DMS153 treated with DMSO at 0.1 percent for 48 hours (cell line): ENCODE measurements around the gene DDX25.

Source experiments
- DNase-seq: peaks from one replicate; lab custom pipeline; 2025; ENCODE audit not compliant: unreplicated experiment; lab: John Stamatoyannopoulos, UW

Gene DDX25

DNA sequence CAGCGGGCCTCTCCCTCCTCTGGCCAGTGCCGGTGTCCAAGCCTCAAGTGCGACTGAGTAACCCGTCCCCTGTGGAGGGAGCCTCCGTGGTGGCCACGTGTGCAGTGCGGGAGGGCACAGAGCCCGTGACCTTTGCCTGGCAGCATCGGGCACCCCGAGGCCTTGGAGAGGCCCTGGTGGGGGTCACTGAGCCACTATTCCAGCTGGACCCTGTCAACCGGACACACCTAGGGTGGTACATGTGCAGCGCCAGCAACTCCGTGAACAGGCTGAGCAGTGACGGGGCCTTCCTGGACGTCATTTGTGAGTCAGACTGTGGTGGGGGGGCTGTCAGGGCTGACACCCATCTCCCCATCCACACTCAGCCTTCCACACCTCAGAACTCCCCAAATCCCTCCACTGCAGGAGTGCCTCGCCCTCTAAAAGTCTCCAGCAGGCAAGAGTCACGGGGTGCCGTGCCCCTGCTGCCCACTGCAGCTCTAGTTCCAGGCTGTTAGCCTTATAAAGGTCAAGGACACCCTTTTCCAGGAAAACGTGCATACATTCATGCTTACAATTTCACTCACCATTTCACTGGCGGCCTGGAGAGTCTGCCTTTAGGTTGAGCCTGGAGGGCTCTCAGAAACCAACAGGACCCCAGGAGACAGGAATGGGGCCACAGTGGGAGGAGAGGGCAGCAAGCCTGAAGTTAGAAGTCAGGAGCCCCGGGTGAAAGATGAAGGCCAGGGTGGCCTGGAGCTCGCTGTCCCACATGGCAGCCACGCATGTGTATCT lies 44.2 kb downstream of the DDX25 start:
- no peak for DNase-seq

- no peak for DNase-seq
Observed at GRCh38 chr11:125949271-125950177, 45.2 kb downstream of the DDX25 start.

GRCh38 chr11:125950178-125950490 lies 45.8 kb downstream of the DDX25 start:
- DNase-seq = no peak

- DNase-seq = no peak
Observed at GRCh38 chr11:125950696-125951651, 46.7 kb downstream of the DDX25 start.

GRCh38 chr11:125951731-125952130 lies 47.4 kb downstream of the DDX25 start:
- no peak for DNase-seq

- no peak for DNase-seq
Observed at GRCh38 chr11:125952559-125952958, 48.3 kb downstream of the DDX25 start.

DNA sequence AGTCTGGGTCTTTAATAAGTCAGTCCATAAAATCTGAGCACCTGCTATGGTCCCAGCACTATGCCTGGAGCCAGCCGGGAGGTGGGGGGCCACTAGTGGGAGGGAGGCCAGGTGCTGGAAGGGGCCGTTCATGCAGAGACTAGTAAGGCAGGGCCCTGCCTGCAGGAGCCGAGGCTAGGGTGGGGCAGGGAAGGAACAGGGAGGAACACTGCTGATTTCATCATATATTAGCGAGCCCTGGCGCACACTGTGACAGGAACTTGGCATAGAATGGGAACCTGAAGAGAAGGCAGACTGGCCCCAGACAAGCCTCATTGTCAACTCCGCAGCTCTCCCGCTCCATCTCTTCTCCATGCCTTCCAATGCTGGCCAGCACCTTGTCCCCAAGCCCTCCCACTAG lies 48.7 kb downstream of the DDX25 start:
- no peak for DNase-seq

- DNase-seq = no peak
Observed at GRCh38 chr11:125953401-125953935, 49.2 kb downstream of the DDX25 start.

- DNase-seq = no peak
Observed at GRCh38 chr11:125954123-125954944, 50.0 kb downstream of the DDX25 start.

GRCh38 chr11:125954945-125955640 lies 50.8 kb downstream of the DDX25 start:
- no peak for DNase-seq

GRCh38 chr11:125955856-125956255 lies 51.5 kb downstream of the DDX25 start:
- DNase-seq = no peak

- no peak for DNase-seq
Observed at GRCh38 chr11:125956391-125957134, 52.3 kb downstream of the DDX25 start.

- DNase-seq = no peak
Observed at GRCh38 chr11:125957618-125958332, 53.5 kb downstream of the DDX25 start.

DNA sequence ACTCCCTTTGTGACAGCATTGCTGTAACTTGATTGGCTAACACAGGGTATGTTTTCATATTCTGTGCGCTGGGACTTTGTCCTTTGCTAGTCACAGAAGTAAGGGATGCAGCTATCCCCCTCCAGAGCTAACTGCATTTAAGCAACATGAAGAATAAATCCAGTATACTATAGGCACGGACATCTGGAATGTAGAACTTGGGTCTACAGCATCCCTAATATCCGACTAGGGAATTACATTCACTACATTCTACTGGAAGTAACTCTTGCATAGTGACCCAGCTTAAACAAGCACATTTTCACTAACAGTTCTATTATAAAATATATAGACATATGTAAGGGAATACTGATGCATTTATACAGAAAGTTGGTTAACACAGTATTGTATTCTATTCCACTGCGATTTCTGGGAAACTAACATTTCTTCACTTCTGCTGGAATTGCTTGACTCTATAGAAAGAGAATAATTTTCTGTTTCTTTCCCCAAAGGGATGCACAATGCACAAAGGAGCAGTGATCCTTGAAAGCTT lies 54.6 kb downstream of the DDX25 start:
- DNase-seq = no peak

- no peak for DNase-seq
Observed at GRCh38 chr11:125959511-125959910, 55.2 kb downstream of the DDX25 start.

DNA sequence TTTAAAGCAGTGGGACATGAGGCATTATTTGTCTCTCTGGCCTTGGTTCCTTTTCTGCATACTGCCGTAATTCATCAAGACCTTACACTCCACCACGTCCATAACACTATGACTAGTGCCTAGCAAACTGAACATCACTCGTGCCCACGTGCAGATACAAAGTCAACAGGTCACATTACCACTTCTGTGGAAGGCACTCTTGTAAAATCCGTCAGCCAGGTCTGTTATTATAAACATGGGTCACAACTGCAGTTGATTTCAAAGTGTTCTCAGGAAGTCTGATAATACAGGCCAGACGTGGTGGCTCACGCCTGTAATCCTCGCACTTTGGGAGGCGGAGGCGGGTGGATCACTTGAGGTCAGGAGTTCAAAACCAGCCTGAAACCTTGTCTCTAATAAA lies 55.6 kb downstream of the DDX25 start:
- no peak for DNase-seq

DNA sequence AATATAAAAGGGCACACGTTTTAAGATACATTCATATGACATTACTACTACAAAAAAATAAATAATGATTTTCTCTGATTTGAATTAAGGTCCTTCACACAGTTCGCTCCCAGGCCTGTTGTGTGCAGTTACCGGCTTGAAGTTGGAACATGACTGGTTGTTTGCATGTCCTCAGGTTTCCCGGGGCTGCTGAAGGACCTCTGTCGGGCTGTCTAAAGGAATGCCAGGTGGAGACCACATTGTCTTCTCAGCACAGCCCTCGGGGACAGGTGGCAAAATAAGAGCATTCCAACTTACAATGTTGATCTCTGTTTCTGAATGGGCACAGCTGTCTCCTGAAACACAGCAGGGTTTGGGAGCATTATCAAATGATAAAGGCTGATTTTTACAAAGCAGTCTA lies 56.5 kb downstream of the DDX25 start:
- DNase-seq = no peak

DNA sequence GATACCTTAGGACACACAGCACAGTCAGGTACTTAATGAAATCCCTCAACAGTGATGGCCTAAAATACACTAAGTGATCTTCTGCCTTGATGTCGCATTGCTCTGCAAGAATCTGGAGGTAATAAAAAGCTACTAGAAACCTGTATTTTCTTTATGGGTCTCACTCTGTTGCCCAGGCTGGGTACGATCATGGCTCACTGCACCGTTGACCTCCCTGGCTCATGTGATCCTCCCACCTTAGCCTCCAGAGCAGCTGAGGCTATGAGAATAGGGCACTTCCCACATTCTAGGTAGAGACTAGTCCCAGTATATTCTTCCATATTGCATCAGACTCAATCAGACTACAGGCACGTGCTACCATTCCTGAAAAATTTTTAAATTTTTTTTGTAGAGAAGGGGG lies 63.2 kb downstream of the DDX25 start:
- no peak for DNase-seq
